HepG2 (cell line): ENCODE data around the gene SRPRB. TPM values are rescaled to one million over a fixed set of nuclear protein-coding genes. Genes with fewer than 3 reads are reported as not detected.

ENCODE experiments used
- ATAC-seq: fragments of 200-7000 bp; cut with Tn5 transposase; 3 replicates; pipeline ENCODE4 v1.9.1; 2020; ENCODE audit warnings: mild to moderate bottlenecking, moderate library complexity
- BruUV-seq: library from RNA; stranded (reverse); fragments of 400-500 nt; replicated peaks from 2 replicates; lab custom pipeline; 2021; lab: Mats Ljungman, UMichigan
- CTCF ChIA-PET: fragments of 300-600 bp; formaldehyde crosslinking; extraction: SDS; loops from one replicate; lab custom pipeline; 2021; ENCODE audit warnings: low total read pairs, inconsistent platforms, low intra/inter-chr PET ratio; lab: Yijun Ruan, JAX
- POLR2A ChIA-PET: fragments of 350-600 bp; sonication (Branson Sonifier 250); formaldehyde crosslinking; loops from one replicate; lab custom pipeline; 2020; ENCODE audit warnings: antibody characterized with exemption, inconsistent platforms; lab: Yijun Ruan, JAX
- DNase-seq: peaks from one replicate; pipeline ENCODE4 v3.0.0-alpha.2; 2015; ENCODE audit warnings: low spot score
- FAIRE-seq: peaks from 3 replicates; lab custom pipeline; 2011; peaks lifted over from hg19 to GRCh38; lab: Jason Lieb, UNC
- H2AFZ ChIP-seq: one replicate; pipeline ENCODE4 v1.6.1; 2011; ENCODE audit warnings: low read length, inconsistent platforms
- H3K27ac ChIP-seq: fragments of 300-600 bp; 3 replicates; pipeline ENCODE4 v1.8.0; 2011; ENCODE audit warnings: mixed run types, mild to moderate bottlenecking, mixed read lengths, low read length, inconsistent platforms; ENCODE audit not compliant: insufficient read depth; ENCODE audit errors: extremely low read length
- H3K27me3 ChIP-seq, 2 experiments: fragments of 200-600 bp in 1 of 2; 2 replicates in 1 of 2; 3 replicates in 1 of 2; pipeline versions ENCODE4 v1.6.0 to v1.8.0; 2011; ENCODE audit warnings: low read length in 2 of 2, mild to moderate bottlenecking in 2 of 2, moderate library complexity in 2 of 2, inconsistent platforms in 1 of 2; ENCODE audit not compliant: insufficient read depth in 2 of 2, control insufficient read depth in 1 of 2
- H3K36me3 ChIP-seq, 2 experiments: fragments of 200-600 bp in 1 of 2; replicated peaks in 1 of 2; 2 replicates in 1 of 2; 3 replicates in 1 of 2; pipeline versions ENCODE4 v1.5.1 to v1.8.0; 2011; ENCODE audit warnings: low read length in 2 of 2, inconsistent platforms in 1 of 2; ENCODE audit not compliant: insufficient read depth in 2 of 2, control insufficient read depth in 1 of 2
- H3K4me1 ChIP-seq: 2 replicates; pipeline ENCODE4 v1.5.1; 2012; ENCODE audit warnings: low read length, inconsistent platforms; ENCODE audit not compliant: insufficient read depth
- H3K4me2 ChIP-seq: 2 replicates; pipeline ENCODE4 v1.6.0; 2011; ENCODE audit warnings: low read depth, low read length, inconsistent platforms
- H3K4me3 ChIP-seq, 3 experiments: fragments of 200-600 bp in 1 of 3; sonication (generic), shearing (Covaris generic) in 1 of 3; replicated peaks in 1 of 3; 2 replicates each; pipeline ENCODE4 v1.5.1; 2011 to 2016; ENCODE audit warnings: low read length in 3 of 3, inconsistent platforms in 2 of 3, low read depth in 2 of 3, mild to moderate bottlenecking in 2 of 3, control low read depth in 1 of 3, mixed read lengths in 1 of 3; ENCODE audit not compliant: insufficient read depth in 1 of 3
- H3K79me2 ChIP-seq: one replicate; pipeline ENCODE4 v1.6.1; 2011; ENCODE audit warnings: low read length, inconsistent platforms; ENCODE audit not compliant: insufficient read depth
- H3K9ac ChIP-seq: 2 replicates; pipeline ENCODE4 v1.6.0; 2011; ENCODE audit warnings: mild to moderate bottlenecking, low read depth, low read length, inconsistent platforms; ENCODE audit not compliant: insufficient read depth
- H3K9me3 ChIP-seq: 2 replicates; pipeline ENCODE4 v1.5.1; 2012; ENCODE audit warnings: mild to moderate bottlenecking, low read length
- H4K20me1 ChIP-seq: 2 replicates; pipeline ENCODE4 v1.6.0; 2011; ENCODE audit warnings: inconsistent platforms, mild to moderate bottlenecking, low read length, moderate library complexity; ENCODE audit not compliant: insufficient read depth
- HNRNPL ChIP-seq: fragments of 200-400 bp; formaldehyde crosslinking; IDR thresholded peaks from 2 replicates; pipeline ENCODE4 v1.6.1; 2017; ENCODE audit warnings: mild to moderate bottlenecking, low read depth, low read length
- IKZF1 ChIP-seq: fragments of 450-650 bp; IDR thresholded peaks from 2 replicates; pipeline ENCODE4 v1.7.1; 2016
- NCOR1 ChIP-seq: fragments of 200-600 bp; sonication (generic); IDR thresholded peaks from 2 replicates; pipeline ENCODE4 v1.7.0; 2017; ENCODE audit warnings: antibody characterized with exemption, low read length, borderline replicate concordance
- NFYB ChIP-seq: sonication (generic); formaldehyde crosslinking; IDR thresholded peaks from 2 replicates; pipeline ENCODE4 v1.4.0; 2020; ENCODE audit warnings: missing genetic modification reagents
- NONO ChIP-seq, 2 experiments: fragments of 450-650 bp in 1 of 2; sonication (generic) in 1 of 2; formaldehyde crosslinking in 1 of 2; IDR thresholded peaks in 1 of 2; conservative IDR thresholded peaks in 1 of 2; 2 replicates each; pipeline versions ENCODE4 v1.6.1 to v1.8.0; 2017 to 2022; ENCODE audit warnings: mild to moderate bottlenecking in 1 of 2, missing genetic modification reagents in 1 of 2, moderate library complexity in 1 of 2
- TCF12 ChIP-seq, 2 experiments: fragments of 450-650 bp in 1 of 2; sonication (generic) in 1 of 2; formaldehyde crosslinking in 1 of 2; IDR thresholded peaks; 2 replicates each; pipeline versions ENCODE4 v1.6.1 to v1.8.0; 2017 to 2022; ENCODE audit warnings: antibody characterized with exemption in 1 of 2, mild to moderate bottlenecking in 1 of 2, missing genetic modification reagents in 1 of 2, moderate library complexity in 1 of 2
- ZBTB20 ChIP-seq: sonication (generic); formaldehyde crosslinking; IDR thresholded peaks from 2 replicates; pipeline ENCODE4 v1.8.1; 2023; ENCODE audit warnings: missing genetic modification reagents, low read depth, mild to moderate bottlenecking, borderline replicate concordance
- ZNF446 ChIP-seq: sonication (generic); formaldehyde crosslinking; IDR thresholded peaks from 2 replicates; pipeline ENCODE4 v1.5.0; 2020; ENCODE audit warnings: mild to moderate bottlenecking, missing genetic modification reagents
- ZSCAN25 ChIP-seq: sonication (generic); formaldehyde crosslinking; IDR thresholded peaks from 2 replicates; pipeline ENCODE4 v1.8.0; 2022; ENCODE audit warnings: mild to moderate bottlenecking, missing genetic modification reagents
- ZSCAN29 ChIP-seq: sonication (generic); formaldehyde crosslinking; conservative IDR thresholded peaks from 2 replicates; pipeline ENCODE4 v1.4.0; 2020; ENCODE audit warnings: mild to moderate bottlenecking, missing genetic modification reagents
- WGBS: methylation state at CpG from one replicate; pipeline ENCODE4 v1.1.6; 2017; ENCODE audit warnings: low lambda C conversion rate; 5-methylcytosine and 5-hydroxymethylcytosine counted together
- in situ Hi-C: cut with HindIII; loops from 2 replicates; pipeline ENCODE4 v1.10.0; 2017; ENCODE audit warnings: low pct_unique_long_range_greater_than_20kb; ENCODE audit not compliant: extremely low pct_ligation_motif_present
- intact Hi-C: fragments of 100-400 bp; cut with micrococcal nuclease; formaldehyde crosslinking; loops from one replicate; pipeline ENCODE4 v1.10.0; 2022; ENCODE audit not compliant: unreplicated experiment
- polyA plus RNA-seq, 8 experiments: library from polyadenylated mRNA; depleted of rRNA in 3 of 8; stranded (reverse) in 7 of 8; unstranded in 1 of 8; fragments of >200 nt; fragmentation: Illumina TruSeq in 4 of 8; extraction: Trizol in 4 of 8; gene quantifications; 2 replicates each; pipeline versions ENCODE4 v1.2.1 to v1.2.3, GENCODE V29; 2011 to 2016; ENCODE audit warnings: low read depth in 4 of 8, missing spikeins in 1 of 8, mixed read lengths in 1 of 8; ENCODE audit not compliant: insufficient read depth in 1 of 8
- total RNA-seq, 5 experiments: library from RNA; depleted of rRNA; stranded (reverse); fragments of >200 nt; fragmentation: Illumina TruSeq; extraction: Trizol; gene quantifications; 2 replicates each; pipeline ENCODE4 v1.2.3, GENCODE V29; 2016; ENCODE audit warnings: low read depth in 1 of 5
- TF ChIP-seq, protein P1 (sequence below): sonication (generic); formaldehyde crosslinking; IDR thresholded peaks from 2 replicates; pipeline ENCODE4 v1.4.0; 2020; ENCODE audit warnings: missing genetic modification reagents
- TF ChIP-seq, protein P2 (sequence below): sonication (generic); formaldehyde crosslinking; IDR thresholded peaks from 2 replicates; pipeline ENCODE4 v1.8.0; 2022; ENCODE audit warnings: mild to moderate bottlenecking, missing genetic modification reagents
- TF ChIP-seq, protein P3 (sequence below): sonication (generic); formaldehyde crosslinking; IDR thresholded peaks from 2 replicates; pipeline ENCODE4 v1.4.0; 2020; ENCODE audit warnings: missing genetic modification reagents, mild to moderate bottlenecking, borderline replicate concordance
- TF ChIP-seq, protein P4 (sequence below): sonication (generic); formaldehyde crosslinking; IDR thresholded peaks from 2 replicates; pipeline ENCODE4 v1.4.0; 2020; ENCODE audit warnings: missing genetic modification reagents, borderline replicate concordance

The SRPRB gene
- total and polyA plus RNA-seq, 2 of the 13 experiments (the other 11 are each of a cell fraction or from before 2014, with no cell fraction given), result 41.0 to 111 TPM

DNA sequence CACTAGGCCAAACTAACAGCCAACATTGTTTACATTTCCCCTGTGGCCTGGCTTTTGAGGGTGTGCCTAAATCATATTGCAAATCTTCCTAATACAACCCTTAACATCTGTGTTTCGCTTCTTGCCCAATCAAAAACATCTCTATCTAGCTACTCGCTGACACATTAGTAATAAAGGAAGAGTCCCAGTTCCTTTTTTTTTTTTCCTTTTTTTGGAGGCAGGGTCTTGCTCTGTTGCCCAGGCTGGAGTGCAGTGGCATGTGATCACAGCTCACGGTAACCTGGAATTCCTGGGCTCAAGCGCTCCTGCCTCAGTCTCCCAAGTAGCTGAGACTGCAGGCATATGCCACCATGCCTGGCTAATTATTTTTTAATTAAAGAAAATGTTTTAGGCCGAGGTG lies 2.1 kb upstream of the SRPRB start (continued):
- TF ChIP-seq TCF12 (IDR thresholded peaks at IDR 0.05) (no peak), TCF12 (CRISPR knock-in tag; IDR thresholded peaks at IDR 0.05) (no peak), ZSCAN25 (CRISPR knock-in tag) (no peak), ZSCAN29 (CRISPR knock-in tag) (no peak)
- TF ChIP-seq, protein P1, sequence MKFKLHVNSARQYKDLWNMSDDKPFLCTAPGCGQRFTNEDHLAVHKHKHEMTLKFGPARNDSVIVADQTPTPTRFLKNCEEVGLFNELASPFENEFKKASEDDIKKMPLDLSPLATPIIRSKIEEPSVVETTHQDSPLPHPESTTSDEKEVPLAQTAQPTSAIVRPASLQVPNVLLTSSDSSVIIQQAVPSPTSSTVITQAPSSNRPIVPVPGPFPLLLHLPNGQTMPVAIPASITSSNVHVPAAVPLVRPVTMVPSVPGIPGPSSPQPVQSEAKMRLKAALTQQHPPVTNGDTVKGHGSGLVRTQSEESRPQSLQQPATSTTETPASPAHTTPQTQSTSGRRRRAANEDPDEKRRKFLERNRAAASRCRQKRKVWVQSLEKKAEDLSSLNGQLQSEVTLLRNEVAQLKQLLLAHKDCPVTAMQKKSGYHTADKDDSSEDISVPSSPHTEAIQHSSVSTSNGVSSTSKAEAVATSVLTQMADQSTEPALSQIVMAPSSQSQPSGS (CRISPR knock-in tag), result no peak
- TF ChIP-seq, protein P2, sequence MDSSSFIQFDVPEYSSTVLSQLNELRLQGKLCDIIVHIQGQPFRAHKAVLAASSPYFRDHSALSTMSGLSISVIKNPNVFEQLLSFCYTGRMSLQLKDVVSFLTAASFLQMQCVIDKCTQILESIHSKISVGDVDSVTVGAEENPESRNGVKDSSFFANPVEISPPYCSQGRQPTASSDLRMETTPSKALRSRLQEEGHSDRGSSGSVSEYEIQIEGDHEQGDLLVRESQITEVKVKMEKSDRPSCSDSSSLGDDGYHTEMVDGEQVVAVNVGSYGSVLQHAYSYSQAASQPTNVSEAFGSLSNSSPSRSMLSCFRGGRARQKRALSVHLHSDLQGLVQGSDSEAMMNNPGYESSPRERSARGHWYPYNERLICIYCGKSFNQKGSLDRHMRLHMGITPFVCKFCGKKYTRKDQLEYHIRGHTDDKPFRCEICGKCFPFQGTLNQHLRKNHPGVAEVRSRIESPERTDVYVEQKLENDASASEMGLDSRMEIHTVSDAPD (CRISPR knock-in tag), result no peak

DNA sequence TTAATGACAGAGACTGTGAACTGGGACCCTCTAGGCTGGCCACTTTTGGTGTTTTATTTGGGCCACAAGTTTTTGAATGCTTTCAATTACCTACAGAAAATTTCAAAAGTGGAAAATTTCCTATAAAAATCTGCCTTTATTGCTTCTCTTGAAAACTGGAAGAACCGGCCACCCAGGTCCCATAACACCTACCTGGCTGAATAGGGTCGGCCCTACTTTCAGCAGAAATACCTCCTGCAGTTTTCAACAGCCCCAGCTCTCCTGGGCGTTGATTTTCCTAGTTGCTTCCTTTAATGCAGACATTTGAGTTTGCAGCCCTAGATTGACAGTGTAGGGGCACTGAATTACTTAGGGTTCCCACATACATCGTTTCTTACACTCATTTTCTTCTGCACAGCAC lies 719 bp upstream of the SRPRB start:
- BruUV-seq, result no TSS peak
- POLR2A ChIA-PET, result no interaction called here
- H3K27ac ChIP-seq, result no peak overlapping the region
- TF ChIP-seq NCOR1, result no peak
- TF ChIP-seq IKZF1, result no peak
- TF ChIP-seq ZNF446 (CRISPR knock-in tag), result no peak
- TF ChIP-seq NONO (IDR thresholded peaks at IDR 0.05), result no peak
- TF ChIP-seq NONO (CRISPR knock-in tag; conservative IDR thresholded peaks at IDR 0.05), result no peak
- TF ChIP-seq ZBTB20, result no peak
- no peak for TF ChIP-seq NFYB (CRISPR knock-in tag)
- TF ChIP-seq, protein P3, sequence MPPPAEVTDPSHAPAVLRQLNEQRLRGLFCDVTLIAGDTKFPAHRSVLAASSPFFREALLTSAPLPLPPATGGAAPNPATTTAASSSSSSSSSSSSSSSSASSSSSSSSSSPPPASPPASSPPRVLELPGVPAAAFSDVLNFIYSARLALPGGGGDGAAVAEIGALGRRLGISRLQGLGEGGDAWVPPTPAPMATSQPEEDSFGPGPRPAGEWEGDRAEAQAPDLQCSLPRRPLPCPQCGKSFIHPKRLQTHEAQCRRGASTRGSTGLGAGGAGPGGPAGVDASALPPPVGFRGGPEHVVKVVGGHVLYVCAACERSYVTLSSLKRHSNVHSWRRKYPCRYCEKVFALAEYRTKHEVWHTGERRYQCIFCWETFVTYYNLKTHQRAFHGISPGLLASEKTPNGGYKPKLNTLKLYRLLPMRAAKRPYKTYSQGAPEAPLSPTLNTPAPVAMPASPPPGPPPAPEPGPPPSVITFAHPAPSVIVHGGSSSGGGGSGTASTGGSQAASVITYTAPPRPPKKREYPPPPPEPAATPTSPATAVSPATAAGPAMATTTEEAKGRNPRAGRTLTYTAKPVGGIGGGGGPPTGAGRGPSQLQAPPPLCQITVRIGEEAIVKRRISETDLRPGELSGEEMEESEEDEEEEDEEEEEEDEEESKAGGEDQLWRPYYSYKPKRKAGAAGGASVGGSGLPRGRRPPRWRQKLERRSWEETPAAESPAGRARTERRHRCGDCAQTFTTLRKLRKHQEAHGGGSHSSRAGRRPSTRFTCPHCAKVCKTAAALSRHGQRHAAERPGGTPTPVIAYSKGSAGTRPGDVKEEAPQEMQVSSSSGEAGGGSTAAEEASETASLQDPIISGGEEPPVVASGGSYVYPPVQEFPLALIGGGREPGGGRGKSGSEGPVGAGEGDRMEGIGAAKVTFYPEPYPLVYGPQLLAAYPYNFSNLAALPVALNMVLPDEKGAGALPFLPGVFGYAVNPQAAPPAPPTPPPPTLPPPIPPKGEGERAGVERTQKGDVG (CRISPR knock-in tag), result no peak
- TF ChIP-seq, protein P4, sequence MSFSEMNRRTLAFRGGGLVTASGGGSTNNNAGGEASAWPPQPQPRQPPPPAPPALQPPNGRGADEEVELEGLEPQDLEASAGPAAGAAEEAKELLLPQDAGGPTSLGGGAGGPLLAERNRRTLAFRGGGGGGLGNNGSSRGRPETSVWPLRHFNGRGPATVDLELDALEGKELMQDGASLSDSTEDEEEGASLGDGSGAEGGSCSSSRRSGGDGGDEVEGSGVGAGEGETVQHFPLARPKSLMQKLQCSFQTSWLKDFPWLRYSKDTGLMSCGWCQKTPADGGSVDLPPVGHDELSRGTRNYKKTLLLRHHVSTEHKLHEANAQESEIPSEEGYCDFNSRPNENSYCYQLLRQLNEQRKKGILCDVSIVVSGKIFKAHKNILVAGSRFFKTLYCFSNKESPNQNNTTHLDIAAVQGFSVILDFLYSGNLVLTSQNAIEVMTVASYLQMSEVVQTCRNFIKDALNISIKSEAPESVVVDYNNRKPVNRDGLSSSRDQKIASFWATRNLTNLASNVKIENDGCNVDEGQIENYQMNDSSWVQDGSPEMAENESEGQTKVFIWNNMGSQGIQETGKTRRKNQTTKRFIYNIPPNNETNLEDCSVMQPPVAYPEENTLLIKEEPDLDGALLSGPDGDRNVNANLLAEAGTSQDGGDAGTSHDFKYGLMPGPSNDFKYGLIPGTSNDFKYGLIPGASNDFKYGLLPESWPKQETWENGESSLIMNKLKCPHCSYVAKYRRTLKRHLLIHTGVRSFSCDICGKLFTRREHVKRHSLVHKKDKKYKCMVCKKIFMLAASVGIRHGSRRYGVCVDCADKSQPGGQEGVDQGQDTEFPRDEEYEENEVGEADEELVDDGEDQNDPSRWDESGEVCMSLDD (CRISPR knock-in tag), result no peak
- TF ChIP-seq HNRNPL, result no peak

More for the DNA sequence above, 719 bp upstream of the SRPRB start:
- WGBS, result 14% methylated on average over 4 of the region's 4 CpGs
- Histone ChIP-seq H3K4me2 (peak overlapping the region; percentile 78), H3K27me3 (no peaks in the 10 kb centered on the region; a peak in 1 of 5 replicates), H4K20me1 (no peaks in the 10 kb centered on the region), H3K36me3 (peaks cover 0 to 7% of the 10 kb centered on the region in 2 experiments; a peak in 1 of 5 replicates), H3K9me3 (no peaks in the 10 kb centered on the region), H3K4me3 (peak overlapping the region; percentile 77 to 91 (median 85); a peak in 5 of 6 replicates), H3K9ac (no peak overlapping the region), H3K79me2 (peaks cover 18% of the 10 kb centered on the region), H2AFZ (peak overlapping the region; percentile 98), H3K4me1 (peaks cover 34% of the 10 kb centered on the region)
- intact Hi-C loops (loop anchor here (5.0 kb wide), 1 partner anchor 58 kb away; the partner anchor contains the start of gene TF), in situ Hi-C loops (no loop called here)
- no peak for DNase-seq
- no peak for FAIRE-seq
- no peak for ATAC-seq
- CTCF ChIA-PET, result no interaction called here
